SK-N-SH (cell line): ENCODE data around the gene RGS17. TPM values are rescaled to one million over a fixed set of nuclear protein-coding genes. Genes with fewer than 3 reads are reported as not detected.

Source experiments
- CTCF ChIA-PET: fragments of 300-600, 350-600 bp; formaldehyde crosslinking; extraction: SDS; loops from one replicate; lab custom pipeline; 2021; lab: Yijun Ruan, JAX
- POLR2A ChIA-PET: fragments of 350-600 bp; sonication (Branson Sonifier 250); formaldehyde crosslinking; extraction: SDS; loops from one replicate; lab custom pipeline; 2020; ENCODE audit warnings: antibody characterized with exemption, inconsistent platforms; lab: Yijun Ruan, JAX
- DNase-seq: peaks from one replicate; pipeline ENCODE4 v3.0.0; 2012
- H2AFZ ChIP-seq: fragments of 200-600 bp; sonication (generic); 2 replicates; pipeline ENCODE4 v1.8.1; 2016; ENCODE audit warnings: antibody characterized with exemption, mild to moderate bottlenecking, low read depth
- H3F3A ChIP-seq: fragments of 200-600 bp; sonication (generic); replicated peaks from 2 replicates; pipeline ENCODE3; 2016; ENCODE audit warnings: antibody characterized with exemption, mild to moderate bottlenecking; ENCODE audit not compliant: insufficient read depth
- H3K27ac ChIP-seq, 2 experiments: fragments of 200-500 bp in 1 of 2; fragments of 200-600 bp in 1 of 2; sonication (Bioruptor generic) in 1 of 2; sonication (generic), shearing (Covaris generic) in 1 of 2; 2 replicates each; pipeline versions ENCODE4 v1.5.1 to v1.6.1; 2014 to 2016; ENCODE audit warnings: low read depth in 2 of 2, inconsistent platforms in 1 of 2, low read length in 1 of 2, mild to moderate bottlenecking in 1 of 2, mixed read lengths in 1 of 2
- H3K27me3 ChIP-seq: fragments of 200-600 bp; sonication (generic), shearing (Covaris generic); 2 replicates; pipeline ENCODE4 v1.6.1; 2016; ENCODE audit warnings: mixed run types; ENCODE audit not compliant: insufficient read depth
- H3K36me3 ChIP-seq, 2 experiments: fragments of 200-500 bp in 1 of 2; fragments of 200-600 bp in 1 of 2; sonication (Bioruptor generic) in 1 of 2; sonication (generic) in 1 of 2; replicated peaks in 1 of 2; 2 replicates each; pipeline versions ENCODE3 to v1.5.1; 2014 to 2016; ENCODE audit warnings: low read length in 1 of 2, mild to moderate bottlenecking in 1 of 2; ENCODE audit not compliant: insufficient read depth in 2 of 2, control insufficient read depth in 1 of 2
- H3K4me1 ChIP-seq, 2 experiments: fragments of 200-500 bp in 1 of 2; fragments of 200-600 bp in 1 of 2; sonication (Bioruptor generic) in 1 of 2; sonication (generic), shearing (Covaris generic) in 1 of 2; 2 replicates each; pipeline versions ENCODE4 v1.5.1 to v1.6.1; 2014 to 2016; ENCODE audit warnings: low read depth in 1 of 2, low read length in 1 of 2, mixed run types in 1 of 2; ENCODE audit not compliant: insufficient read depth in 2 of 2, control insufficient read depth in 1 of 2
- H3K4me2 ChIP-seq: fragments of 200-600 bp; sonication (generic), shearing (Covaris generic); 2 replicates; pipeline ENCODE4 v1.6.1; 2017; ENCODE audit warnings: mixed run types
- H3K4me3 ChIP-seq, 2 experiments: fragments of 200-500 bp in 1 of 2; fragments of 200-600 bp in 1 of 2; sonication (Bioruptor generic) in 1 of 2; sonication (generic), shearing (Covaris generic) in 1 of 2; 2 replicates each; pipeline versions ENCODE4 v1.5.1 to v1.8.1; 2014 to 2016; ENCODE audit warnings: low read depth in 2 of 2, inconsistent platforms in 1 of 2, low read length in 1 of 2, mild to moderate bottlenecking in 1 of 2, mixed read lengths in 1 of 2, moderate library complexity in 1 of 2
- H3K79me2 ChIP-seq: fragments of 200-600 bp; sonication (generic); 2 replicates; pipeline ENCODE4 v1.8.1; 2017; ENCODE audit warnings: mild to moderate bottlenecking; ENCODE audit not compliant: insufficient read depth
- H3K9ac ChIP-seq: fragments of 200-600 bp; sonication (generic); 2 replicates; pipeline ENCODE4 v1.6.1; 2017; ENCODE audit warnings: mixed run types
- H3K9me2 ChIP-seq: fragments of 200-600 bp; sonication (generic); 2 replicates; pipeline ENCODE4 v1.6.1; 2017; ENCODE audit warnings: mixed run types
- H3K9me3 ChIP-seq: fragments of 200-600 bp; sonication (generic); 2 replicates; pipeline ENCODE4 v1.6.1; 2017; ENCODE audit warnings: mixed run types, mild to moderate bottlenecking, moderate library complexity
- H4K20me1 ChIP-seq: fragments of 200-600 bp; sonication (generic); 2 replicates; pipeline ENCODE4 v1.6.1; 2017; ENCODE audit warnings: mild to moderate bottlenecking, mixed run types; ENCODE audit not compliant: insufficient read depth
- CHD2 ChIP-seq: fragments of 150-350 bp; IDR thresholded peaks from 2 replicates; pipeline ENCODE4 v1.6.1; 2018; ENCODE audit warnings: low read length; ENCODE audit not compliant: partially characterized antibody
- ELF1 ChIP-seq: IDR thresholded peaks from 2 replicates; pipeline ENCODE4 v1.4.0; 2012
- EP300 ChIP-seq, 2 experiments: IDR thresholded peaks; 2 replicates each; pipeline versions ENCODE4 v1.4.0 to v1.6.1; 2012; ENCODE audit warnings: borderline replicate concordance in 1 of 2, low read depth in 1 of 2, low read length in 1 of 2
- EZH2phosphoT487 ChIP-seq: fragments of 200-600 bp; sonication (generic); IDR thresholded peaks from 2 replicates; pipeline ENCODE4 v1.6.1; 2017; ENCODE audit warnings: low read depth, mixed run types, mild to moderate bottlenecking, antibody characterized with exemption, moderate library complexity, borderline replicate concordance
- FOXJ3 ChIP-seq: sonication (generic); formaldehyde crosslinking; IDR thresholded peaks from 2 replicates; pipeline ENCODE4 v1.5.1; 2020; ENCODE audit warnings: mild to moderate bottlenecking, missing genetic modification reagents
- GABPA ChIP-seq: IDR thresholded peaks from 2 replicates; pipeline ENCODE4 v1.4.0; 2012; ENCODE audit warnings: low read depth, mild to moderate bottlenecking
- GATA2 ChIP-seq: sonication (generic); formaldehyde crosslinking; IDR thresholded peaks from 2 replicates; pipeline ENCODE4 v1.5.0; 2020; ENCODE audit warnings: mild to moderate bottlenecking, missing genetic modification reagents
- IRF3 ChIP-seq: fragments of 150-350 bp; IDR thresholded peaks from 2 replicates; pipeline ENCODE4 v1.6.1; 2016; ENCODE audit warnings: mild to moderate bottlenecking, low read depth, low read length
- MEF2A ChIP-seq: IDR thresholded peaks from 2 replicates; pipeline ENCODE4 v1.4.0; 2012; ENCODE audit warnings: low read depth, borderline replicate concordance
- NFIC ChIP-seq: IDR thresholded peaks from 2 replicates; pipeline ENCODE4 v1.4.0; 2012; ENCODE audit warnings: borderline replicate concordance
- POLR2AphosphoS5 ChIP-seq: IDR thresholded peaks from 2 replicates; pipeline ENCODE4 v1.6.1; 2012; ENCODE audit warnings: low read depth, low read length
- RCOR1 ChIP-seq: fragments of 150-350 bp; IDR thresholded peaks from 2 replicates; pipeline ENCODE4 v1.6.1; 2017; ENCODE audit warnings: antibody characterized with exemption, low read length
- RFX5 ChIP-seq: IDR thresholded peaks from 2 replicates; pipeline ENCODE4 v1.6.1; 2012; ENCODE audit warnings: mild to moderate bottlenecking, improper control_type of control experiment, low read length
- RXRA ChIP-seq: IDR thresholded peaks from 2 replicates; pipeline ENCODE4 v1.4.0; 2012; ENCODE audit warnings: low read depth, mild to moderate bottlenecking, borderline replicate concordance
- SIN3A ChIP-seq: IDR thresholded peaks from 2 replicates; pipeline ENCODE4 v1.6.1; 2012; ENCODE audit warnings: low read depth, mild to moderate bottlenecking, low read length, moderate library complexity, borderline replicate concordance
- SMC3 ChIP-seq: IDR thresholded peaks from 2 replicates; pipeline ENCODE4 v1.6.1; 2012; ENCODE audit warnings: low read depth, low read length, improper control_type of control experiment
- TAF1 ChIP-seq: IDR thresholded peaks from 2 replicates; pipeline ENCODE4 v1.6.1; 2012; ENCODE audit warnings: low read depth, mild to moderate bottlenecking, low read length, moderate library complexity, borderline replicate concordance
- TCF12 ChIP-seq: IDR thresholded peaks from 2 replicates; pipeline ENCODE4 v1.4.0; 2012
- ZBTB33 ChIP-seq: IDR thresholded peaks from 2 replicates; pipeline ENCODE4 v1.4.0; 2012; ENCODE audit warnings: low read depth, borderline replicate concordance
- WGBS: methylation state at CpG from one replicate; pipeline ENCODE4 v1.1.6; 2017; ENCODE audit warnings: low lambda C conversion rate; 5-methylcytosine and 5-hydroxymethylcytosine counted together
- polyA plus RNA-seq, 3 experiments: library from polyadenylated mRNA; depleted of rRNA; stranded (reverse); fragments of >200 nt; gene quantifications; 2 replicates each; pipeline ENCODE4 v1.2.3, GENCODE V29; 2012
- TF ChIP-seq, protein P1 (sequence below): IDR thresholded peaks from 2 replicates; pipeline ENCODE4 v1.4.0; 2012; ENCODE audit warnings: low read depth, borderline replicate concordance

Gene RGS17
- polyA plus RNA-seq, 1 of the 3 experiments (the other 2 are of a cell fraction), result 1.4 TPM

GRCh38 chr6:153012856-153013255 is 118.2 kb downstream of the RGS17 start:
- Histone ChIP-seq H3K9me2 (no peaks in the 10 kb centered on the region), H3K27me3 (no peaks in the 10 kb centered on the region), H3K4me2 (no peak overlapping the region), H3K9ac (no peak overlapping the region), H3K4me1 (no peaks in the 10 kb centered on the region), H3K9me3 (no peaks in the 10 kb centered on the region), H4K20me1 (no peaks in the 10 kb centered on the region), H3K79me2 (no peaks in the 10 kb centered on the region), H3K36me3 (peaks cover 0 to 3% of the 10 kb centered on the region in 2 experiments), H3F3A (no peaks in the 10 kb centered on the region), H3K27ac (no peak overlapping the region), H2AFZ (no peak overlapping the region), H3K4me3 (no peak overlapping the region)
- ChIA-PET CTCF (no interaction called here), POLR2A (no interaction called here)
- TF ChIP-seq TAF1 (no peak), RXRA (no peak), TCF12 (no peak), MEF2A (no peak), GATA2 (no peak)
- no peak for DNase-seq
- 94% methylated on average over 6 of the region's 6 CpGs for WGBS

DNA sequence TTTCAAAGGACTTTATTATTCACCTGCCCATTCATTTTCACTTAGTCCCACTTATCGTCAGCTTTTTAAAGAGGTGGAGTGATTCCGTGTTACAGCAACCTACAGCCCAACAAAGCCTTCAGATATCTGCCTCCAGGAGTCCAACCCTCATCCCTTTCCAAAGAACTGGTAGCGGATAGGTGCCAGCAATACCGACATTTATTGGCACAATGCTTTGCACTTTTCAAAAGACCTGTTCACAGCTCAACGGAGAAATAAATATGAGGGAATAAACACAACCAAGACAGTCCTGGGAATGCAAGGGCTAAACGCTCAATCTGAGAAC is 127.8 kb downstream of the RGS17 start:
- ChIA-PET POLR2A (no interaction called here), CTCF (no interaction called here)
- H3K9ac ChIP-seq, result peak overlapping the region; percentile 89
- peaks cover 30% of the 10 kb centered on the region for H3F3A ChIP-seq
- DNase-seq, result peak; percentile 15
- no peaks in the 10 kb centered on the region for H3K27me3 ChIP-seq
- peaks cover 62% of the 10 kb centered on the region for H3K79me2 ChIP-seq
- WGBS, result 4% methylated on average over 6 of the region's 6 CpGs
- H3K27ac ChIP-seq, result peak overlapping the region; percentile 95 to 96
- H3K9me2 ChIP-seq, result no peaks in the 10 kb centered on the region
- H2AFZ ChIP-seq, result peak overlapping the region; percentile 74
- H3K4me2 ChIP-seq, result peak overlapping the region; percentile 80
- H3K9me3 ChIP-seq, result no peaks in the 10 kb centered on the region
- TF ChIP-seq TAF1 (no peak), CHD2 (no peak), NFIC (no peak), EZH2phosphoT487 (no peak), SMC3 (no peak), RCOR1 (no peak), FOXJ3 (no peak), ELF1 (no peak), EP300 (IDR thresholded peaks at IDR 0.05; ENCODE audit: borderline replicate concordance in 1 of 2, low read depth in 1 of 2, low read length in 1 of 2) (no peak)
- H3K4me1 ChIP-seq, result peaks cover 0 to 13% of the 10 kb centered on the region in 2 experiments; a peak in 2 of 4 replicates
- H4K20me1 ChIP-seq, result peaks cover 28% of the 10 kb centered on the region
- peaks cover 7 to 16% of the 10 kb centered on the region in 2 experiments for H3K36me3 ChIP-seq
- peak overlapping the region; percentile 83 to 97 for H3K4me3 ChIP-seq

DNA sequence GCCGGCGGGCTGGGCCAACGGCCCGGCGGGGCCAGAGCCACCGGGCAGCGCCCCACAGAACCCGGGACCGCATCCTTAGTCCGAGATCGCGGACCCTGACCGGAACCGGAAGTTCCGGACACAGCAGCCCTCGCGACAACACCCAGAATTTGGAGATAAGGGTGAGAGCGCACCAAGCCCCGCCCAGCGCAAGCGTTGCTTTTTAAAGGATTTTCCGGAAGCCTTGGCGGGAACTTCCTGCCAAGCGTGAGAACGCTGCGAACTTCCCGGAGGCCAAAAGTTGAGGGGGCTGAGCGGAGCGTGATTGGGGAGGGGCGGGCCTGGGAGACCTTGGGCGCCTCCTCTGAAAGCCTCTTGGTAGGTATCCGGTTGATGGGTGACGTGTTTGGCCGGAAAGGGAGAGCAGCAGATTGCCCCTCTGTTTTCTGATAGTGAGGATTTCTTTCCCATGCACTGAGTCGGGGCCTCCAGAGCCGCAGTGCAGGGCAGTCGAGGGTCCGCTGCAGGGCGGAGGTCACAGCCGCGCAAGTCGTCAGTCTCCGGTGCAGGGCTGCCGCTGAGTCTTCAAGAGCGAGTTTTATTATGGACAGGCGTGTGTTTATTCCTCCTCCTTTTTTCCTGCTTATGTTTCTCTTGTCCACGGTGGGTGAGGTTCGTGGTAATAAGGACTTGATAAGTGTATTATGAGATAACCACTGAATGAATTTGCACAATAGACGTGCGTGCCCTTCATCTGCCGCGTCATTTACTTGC is 128.3 kb downstream of the RGS17 start, which contains the start of gene MTRF1L:
MTRF1L (minus strand) TSS at position 97 of the 753 bp plus-strand sequence; CDS start at position 73, 24 bp downstream.
- H3K9me2 ChIP-seq, result no peaks in the 10 kb centered on the region
- peaks cover 28% of the 10 kb centered on the region for H4K20me1 ChIP-seq
- peak within 1 kb of the TSS; percentile 83 to 97 for H3K4me3 ChIP-seq
- H3K79me2 ChIP-seq, result peaks cover 68% of the 10 kb centered on the region
- ChIA-PET POLR2A (no interaction called here), CTCF (no interaction called here)
- peaks cover 30% of the 10 kb centered on the region for H3F3A ChIP-seq
- H3K36me3 ChIP-seq, result peaks cover 11 to 21% of the 10 kb centered on the region in 2 experiments
- no peaks in the 10 kb centered on the region for H3K9me3 ChIP-seq
- WGBS, result under 1% methylated on average over 43 of the region's 52 CpGs
- peak within 1 kb of the TSS; percentile 89 for H3K9ac ChIP-seq
- peak within 1 kb of the TSS; percentile 80 for H3K4me2 ChIP-seq
- H3K27me3 ChIP-seq, result no peaks in the 10 kb centered on the region
- peak within 1 kb of the TSS; percentile 74 for H2AFZ ChIP-seq
- peaks cover 0 to 13% of the 10 kb centered on the region in 2 experiments; a peak in 2 of 4 replicates for H3K4me1 ChIP-seq
- peak within 1 kb of the TSS; percentile 95 to 96 for H3K27ac ChIP-seq
- peak; percentile 90 for DNase-seq
- TF ChIP-seq GABPA (peak; percentile 84), NFIC (no peak), ZBTB33 (peak; percentile 96), SIN3A (no peak), GATA2 (peak; percentile 70), POLR2AphosphoS5 (peak; percentile 10; the same call in 1 of the 2 replicates), RFX5 (no peak), IRF3 (no peak)
- TF ChIP-seq, protein P1, sequence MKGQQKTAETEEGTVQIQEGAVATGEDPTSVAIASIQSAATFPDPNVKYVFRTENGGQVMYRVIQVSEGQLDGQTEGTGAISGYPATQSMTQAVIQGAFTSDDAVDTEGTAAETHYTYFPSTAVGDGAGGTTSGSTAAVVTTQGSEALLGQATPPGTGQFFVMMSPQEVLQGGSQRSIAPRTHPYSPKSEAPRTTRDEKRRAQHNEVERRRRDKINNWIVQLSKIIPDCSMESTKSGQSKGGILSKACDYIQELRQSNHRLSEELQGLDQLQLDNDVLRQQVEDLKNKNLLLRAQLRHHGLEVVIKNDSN, result no peak
